LHCN-M2 (cell line): ENCODE measurements around the gene CDK5RAP1. TPM values are rescaled to one million over a fixed set of nuclear protein-coding genes. Genes with fewer than 3 reads are reported as not detected.
"Not testable (repeated sequence)": the region's sequence is repeated elsewhere in the genome, so short reads cannot be mapped to it uniquely, and the experiment has no call there.

Source experiments
- DNase-seq: peaks from one replicate; pipeline ENCODE4 v3.0.0-alpha.2; 2012; ENCODE audit warnings: low read depth
- total RNA-seq: library from RNA; depleted of rRNA; stranded (reverse); fragments of >200 nt; gene quantifications from 2 replicates; pipeline ENCODE4 v1.2.3, GENCODE V29; 2014

The CDK5RAP1 gene
- total RNA-seq, 1 experiment from 2014 or later: 23.5 TPM

DNA sequence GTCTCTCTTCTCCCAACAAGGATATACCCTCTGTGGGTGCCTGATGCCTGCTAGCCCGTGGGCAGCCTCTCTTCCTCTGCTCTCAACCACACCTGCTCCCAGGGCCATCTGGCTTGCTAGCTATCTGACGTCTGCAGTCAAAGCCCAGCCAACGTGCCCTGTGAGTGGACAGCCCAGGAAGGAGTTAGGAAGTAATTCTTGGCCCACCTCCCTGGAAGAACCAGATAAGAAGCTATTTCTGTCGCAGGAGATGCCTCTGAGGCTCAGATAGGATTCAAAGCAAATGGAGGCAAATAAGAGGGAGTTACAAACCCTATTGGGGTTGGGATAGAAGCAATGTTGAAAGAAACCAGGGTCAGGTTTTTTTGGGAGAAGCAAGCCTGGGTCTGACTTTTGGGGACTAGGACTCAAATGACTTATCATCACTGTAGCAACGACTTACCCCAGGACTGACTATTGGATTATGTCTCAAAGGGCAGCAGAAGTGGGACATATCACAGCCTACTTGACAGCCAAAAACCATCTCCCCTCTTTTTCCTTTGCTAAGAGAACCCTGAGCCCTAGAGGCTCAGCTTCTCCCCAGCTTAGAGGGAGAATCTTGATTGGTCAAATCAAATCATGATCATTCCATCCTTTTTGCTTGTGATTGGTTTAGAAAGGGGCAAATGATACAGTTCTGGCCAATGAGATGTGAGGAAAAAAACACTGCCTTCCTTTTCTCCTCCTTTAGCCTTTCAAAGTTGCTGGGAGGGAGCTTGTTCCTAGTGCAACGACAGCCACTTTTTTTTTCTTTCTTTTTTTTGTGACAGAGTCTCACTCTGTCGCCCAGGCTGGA lies 18.0 kb upstream of the CDK5RAP1 start:
- no peak for DNase-seq

DNA sequence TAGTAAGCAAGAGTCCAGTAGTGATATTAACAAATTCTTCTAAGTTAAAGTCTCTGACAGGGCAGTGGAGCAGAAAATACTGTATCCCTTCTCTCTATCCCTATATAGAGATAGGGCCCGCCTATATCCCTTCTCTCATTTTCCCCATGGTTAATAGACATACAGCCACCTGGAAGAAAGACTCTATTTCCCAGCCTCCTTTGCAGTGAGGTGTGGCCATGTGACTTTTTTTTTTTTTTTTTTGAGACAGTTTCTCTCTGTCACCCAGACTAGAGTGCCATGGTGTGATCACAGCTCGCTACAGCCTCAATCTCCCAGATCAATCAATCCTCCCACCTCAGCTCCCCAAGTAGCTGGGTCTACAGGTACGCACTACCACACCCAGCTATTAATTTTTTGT lies 16.7 kb upstream of the CDK5RAP1 start:
- no peak for DNase-seq

DNA sequence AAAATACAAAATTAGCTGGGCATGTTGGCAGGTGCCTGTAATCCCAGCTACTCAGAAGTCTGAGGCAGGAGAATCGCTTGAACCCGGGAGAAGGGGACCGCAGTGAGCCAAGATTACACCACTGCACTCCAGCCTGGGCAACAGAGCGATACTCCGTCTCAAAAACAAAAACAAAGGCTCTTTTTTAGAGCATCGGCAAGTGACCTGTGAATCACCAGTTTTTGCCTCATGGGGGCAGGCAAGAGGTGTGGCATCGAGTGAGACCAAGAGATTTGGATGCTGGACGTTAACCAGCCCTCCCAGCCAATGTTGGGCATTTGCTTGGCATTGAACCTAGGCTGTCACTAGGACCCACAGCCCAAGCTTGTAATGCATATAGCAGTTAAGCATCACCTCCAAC lies 14.6 kb upstream of the CDK5RAP1 start:
- peak; percentile 40 for DNase-seq

DNA sequence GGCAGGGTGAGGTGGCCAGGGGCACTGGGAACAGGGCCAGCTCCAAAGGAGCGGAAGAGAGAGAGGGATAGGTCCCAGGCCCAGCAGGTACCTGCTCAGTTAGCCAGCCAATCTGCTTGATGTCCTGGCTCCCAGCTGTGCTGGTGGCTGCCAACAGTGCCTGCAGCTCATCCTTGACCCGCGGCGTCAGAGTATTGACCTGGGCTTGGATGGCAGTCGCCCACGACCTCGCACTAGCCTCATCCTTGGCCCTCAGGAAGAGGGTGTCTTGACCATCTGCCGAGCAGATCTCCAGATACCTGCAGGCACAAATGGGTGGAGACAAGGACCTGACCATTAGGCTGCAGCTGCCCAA lies 11.1 kb upstream of the CDK5RAP1 start:
- DNase-seq: no peak

DNA sequence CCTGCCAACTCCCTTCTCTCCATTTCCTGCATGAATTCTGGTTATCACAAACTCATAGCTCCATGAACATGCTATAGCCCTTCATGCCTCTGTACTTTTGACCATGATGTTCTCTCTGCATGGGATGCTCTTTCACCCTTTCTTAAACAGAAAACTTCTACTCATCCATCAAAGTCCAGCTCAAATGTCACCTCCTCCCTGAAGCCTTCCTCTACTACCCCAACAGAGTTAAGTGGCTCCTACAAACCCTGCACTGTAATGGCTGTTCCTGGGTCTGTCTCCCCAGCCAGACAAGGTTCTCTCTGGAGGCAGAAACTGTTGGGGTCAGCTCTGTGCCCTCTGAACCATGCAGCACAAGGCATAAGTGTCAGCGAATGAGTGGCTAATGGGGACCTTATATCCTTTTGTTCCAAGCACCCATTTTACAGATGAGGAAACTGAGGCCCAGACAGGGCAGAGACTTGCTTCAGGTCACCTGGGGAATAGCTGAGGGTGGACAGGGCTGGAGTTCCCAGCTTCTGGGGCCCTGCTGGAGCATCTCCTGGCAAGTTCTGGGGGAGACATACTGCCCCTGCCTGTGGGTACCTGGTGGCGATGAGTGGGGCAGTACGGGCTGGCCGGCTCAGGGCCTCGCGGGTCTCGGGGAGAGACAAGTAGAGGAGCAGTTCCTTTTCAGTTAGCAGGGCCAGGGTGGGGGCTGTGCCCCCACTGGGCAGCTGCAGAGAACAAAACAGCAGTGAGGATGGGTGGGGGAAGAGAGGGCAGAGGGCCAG lies 10.6 kb upstream of the CDK5RAP1 start:
- no peak for DNase-seq

DNA sequence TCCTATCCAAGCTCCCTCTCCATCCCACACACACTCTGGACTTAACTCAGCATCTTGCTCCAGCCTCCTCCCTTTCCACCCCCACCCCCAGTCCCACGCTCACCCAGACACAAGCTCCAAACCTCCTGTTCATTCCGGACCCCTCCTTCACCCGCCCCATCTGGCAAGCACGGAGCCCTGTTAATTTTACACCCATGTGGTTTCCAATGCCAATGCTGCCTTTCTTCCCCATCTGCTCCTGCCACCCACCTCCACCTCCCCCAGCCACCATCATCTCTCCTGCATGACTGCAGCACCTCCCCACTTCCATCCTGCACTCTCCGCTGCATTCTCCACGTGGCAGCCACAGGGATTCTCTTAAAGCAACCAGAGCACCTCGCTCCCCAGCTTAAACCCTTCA lies 9.9 kb upstream of the CDK5RAP1 start:
- DNase-seq: no peak

DNA sequence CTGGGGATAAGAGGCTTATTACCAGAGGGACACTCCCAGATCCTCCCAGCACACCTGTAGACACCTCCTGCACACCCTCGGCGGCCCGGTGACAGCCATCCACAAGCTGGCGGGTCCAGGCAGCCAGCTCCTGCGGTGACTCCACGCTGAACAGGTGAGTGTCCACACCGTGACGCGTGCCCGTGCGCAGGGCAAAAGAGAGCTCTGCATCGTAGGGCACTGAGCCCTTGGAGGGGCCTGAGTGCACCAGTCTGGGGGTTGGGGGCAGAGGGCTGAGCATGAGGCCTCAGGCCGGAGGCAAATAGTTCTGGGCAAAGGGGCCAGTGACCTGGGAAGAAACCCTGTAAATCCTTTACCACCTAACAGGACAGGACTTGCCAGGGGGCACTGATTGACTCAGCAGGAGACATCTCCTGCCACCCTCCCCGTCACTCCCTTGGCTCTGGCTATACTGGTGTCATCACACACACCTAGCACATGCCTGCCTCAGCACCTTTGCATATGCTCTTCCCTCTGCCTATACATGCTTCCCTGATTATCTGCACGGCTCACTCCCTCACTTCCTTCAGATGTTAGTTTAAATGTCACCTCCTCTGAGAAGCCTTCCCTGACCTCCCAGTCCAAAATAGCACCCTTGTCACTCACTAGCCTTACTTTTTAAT lies 8.9 kb upstream of the CDK5RAP1 start:
- DNase-seq: no peak

DNA sequence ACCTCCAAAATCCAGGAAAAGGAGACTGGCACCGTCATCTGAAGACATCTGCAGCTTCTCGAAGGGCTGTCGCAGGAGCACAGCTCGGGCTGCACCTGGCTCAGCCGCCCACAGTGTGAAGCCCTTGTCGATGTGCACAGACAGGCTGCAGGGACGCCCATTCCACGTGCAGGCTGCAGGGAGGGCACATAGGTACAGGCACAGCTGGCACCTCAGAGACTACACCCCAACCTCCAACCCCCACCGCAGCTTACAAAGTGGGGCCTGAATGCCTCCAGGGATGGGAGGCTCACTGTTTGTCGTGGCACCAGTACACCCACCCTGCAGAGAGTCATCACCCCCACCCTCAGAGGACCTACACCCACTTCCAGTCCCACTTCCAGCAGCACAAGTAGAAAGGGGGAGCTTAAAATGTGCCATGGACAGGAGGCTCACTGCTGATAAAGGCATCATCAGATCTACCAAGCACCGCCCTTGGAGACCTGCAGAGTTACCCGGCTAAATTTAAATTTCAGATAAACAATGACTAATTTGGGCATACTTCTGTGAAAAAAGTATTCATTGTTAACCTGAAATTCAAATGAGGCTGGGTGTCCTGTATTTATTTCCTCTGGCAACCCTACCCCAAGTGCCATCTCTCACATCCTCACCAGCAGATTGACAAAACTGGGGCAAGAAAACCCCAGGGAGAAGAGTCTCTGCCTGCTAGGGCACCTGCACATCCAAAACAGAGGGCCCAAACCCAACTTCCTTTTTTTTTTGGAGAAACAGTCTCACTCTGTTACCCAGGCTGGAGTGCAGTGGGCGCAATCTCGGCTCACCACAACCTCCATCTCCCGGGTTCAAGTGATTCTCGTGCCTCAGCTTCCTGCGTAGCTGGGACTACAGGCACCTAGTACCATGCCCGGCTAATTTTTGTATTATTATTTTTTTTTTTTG lies 7.7 kb upstream of the CDK5RAP1 start:
- no peak for DNase-seq

DNA sequence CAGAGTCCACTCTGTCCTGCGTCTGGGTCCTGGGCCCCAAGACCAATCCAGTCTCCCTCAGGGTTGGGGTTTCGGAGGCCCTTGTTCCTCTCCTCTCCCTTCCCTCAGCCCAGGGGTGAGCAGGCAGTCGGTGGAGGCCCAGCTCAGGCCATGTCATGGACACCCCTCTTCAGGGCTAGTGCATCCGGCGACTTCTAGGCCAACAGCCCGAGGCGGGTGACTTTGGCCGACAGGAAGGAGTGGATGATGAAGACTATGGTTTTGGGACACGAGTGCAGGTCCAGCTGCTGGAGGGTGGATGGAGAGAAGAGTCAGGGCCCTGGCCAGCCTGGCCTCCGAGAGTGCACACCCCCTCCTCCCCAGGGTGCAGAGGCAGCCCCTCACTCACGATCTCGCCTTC lies 7.0 kb upstream of the CDK5RAP1 start:
- DNase-seq: no peak

DNA sequence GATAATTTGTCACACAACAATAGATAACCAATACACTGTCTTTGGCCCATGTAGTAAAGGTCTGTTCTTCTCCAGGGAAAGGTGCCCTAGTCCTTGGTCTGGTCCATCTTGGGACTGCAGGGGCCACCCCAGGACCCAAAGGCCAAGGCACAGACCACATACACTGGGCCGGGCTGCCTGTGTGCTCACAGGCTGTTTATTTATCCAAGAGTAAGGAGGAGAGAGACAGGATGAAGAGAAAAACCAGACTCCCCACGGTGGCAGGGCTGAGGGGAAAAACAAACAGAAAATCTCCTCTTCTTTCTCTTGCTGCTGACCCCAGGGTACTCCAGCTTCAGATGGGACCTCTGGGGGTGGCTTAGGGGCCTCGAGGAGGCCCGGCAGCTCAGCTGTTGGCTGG lies 6.5 kb upstream of the CDK5RAP1 start:
- DNase-seq: no peak

DNA sequence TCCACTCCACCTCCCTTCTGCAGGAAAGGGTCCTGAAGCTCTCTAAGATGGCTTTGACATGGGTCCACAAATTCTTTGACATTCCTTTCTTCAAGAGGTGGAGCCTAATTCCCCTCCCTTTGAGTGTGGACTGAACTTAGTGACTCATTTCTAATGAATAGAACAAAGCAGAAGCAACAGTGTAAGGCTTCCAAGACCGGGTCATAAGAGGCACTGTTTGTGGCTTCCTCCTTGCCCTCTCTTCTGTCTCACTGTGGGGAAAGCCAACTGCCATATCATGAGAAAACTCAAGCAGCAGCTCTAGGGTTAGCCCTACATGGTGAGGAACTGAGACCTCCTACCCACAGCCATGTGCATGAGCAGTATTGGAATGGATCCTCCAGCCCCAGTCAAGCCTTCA lies 5.9 kb upstream of the CDK5RAP1 start:
- DNase-seq: no peak

DNA sequence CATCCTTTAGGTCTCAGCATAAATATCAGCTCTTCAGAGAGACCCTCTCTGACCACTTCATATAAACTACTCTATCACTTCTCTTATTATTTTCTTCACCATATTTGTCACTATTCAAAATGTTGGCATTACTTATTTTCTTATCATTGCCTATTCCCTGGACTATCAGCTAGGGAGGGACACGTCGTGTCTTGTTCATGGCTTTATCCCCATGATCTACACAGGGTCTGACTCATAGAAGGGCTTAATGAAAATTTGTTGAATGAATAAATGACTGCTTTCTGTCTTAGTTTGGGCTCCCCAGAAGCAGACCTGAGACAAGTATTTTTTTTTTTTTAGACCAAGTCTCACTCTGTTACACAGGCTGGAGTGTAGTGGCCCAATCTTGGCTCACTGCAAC lies 3.0 kb upstream of the CDK5RAP1 start:
- DNase-seq: no peak

DNA sequence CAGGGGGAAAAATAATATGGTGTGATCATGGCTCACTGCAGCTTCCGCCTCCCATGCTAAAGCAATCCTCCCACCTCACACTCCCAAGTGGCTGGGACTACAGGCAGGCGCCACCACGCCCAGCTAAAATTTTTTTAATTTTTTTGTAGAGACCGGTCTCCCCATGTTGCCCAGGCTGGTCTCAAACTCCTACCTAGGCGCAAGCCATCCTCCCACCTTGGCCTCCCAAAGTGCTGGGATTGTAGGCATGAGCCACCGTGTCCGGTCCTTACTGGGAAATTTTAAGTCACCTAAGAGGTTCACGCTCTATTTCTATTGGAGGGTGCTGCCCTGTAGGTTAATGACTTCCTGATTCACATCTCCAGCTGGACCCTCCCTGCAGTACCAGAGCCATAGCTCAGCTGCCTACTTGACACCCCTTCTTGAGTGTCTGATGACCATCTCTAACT lies 626 bp upstream of the CDK5RAP1 start:
- DNase-seq: no peak

DNA sequence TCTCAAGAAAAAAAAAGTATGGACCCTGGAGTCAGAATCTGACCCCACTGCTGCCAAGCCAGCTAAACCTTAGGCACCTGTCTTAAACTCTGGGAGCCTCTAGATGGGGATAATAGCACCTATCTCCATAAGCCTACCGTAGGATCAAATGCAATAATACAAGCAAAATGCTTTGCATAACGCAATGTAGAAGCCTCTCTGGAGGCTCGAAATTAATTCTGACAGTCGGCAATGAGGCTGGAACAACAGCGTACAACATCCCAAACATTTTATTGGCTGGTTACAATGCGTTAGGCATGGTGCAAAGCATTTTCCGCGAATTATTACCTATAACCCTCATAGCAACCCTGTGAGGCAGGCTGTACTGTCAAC lies 521 bp downstream of the CDK5RAP1 start:
- no peak for DNase-seq

DNA sequence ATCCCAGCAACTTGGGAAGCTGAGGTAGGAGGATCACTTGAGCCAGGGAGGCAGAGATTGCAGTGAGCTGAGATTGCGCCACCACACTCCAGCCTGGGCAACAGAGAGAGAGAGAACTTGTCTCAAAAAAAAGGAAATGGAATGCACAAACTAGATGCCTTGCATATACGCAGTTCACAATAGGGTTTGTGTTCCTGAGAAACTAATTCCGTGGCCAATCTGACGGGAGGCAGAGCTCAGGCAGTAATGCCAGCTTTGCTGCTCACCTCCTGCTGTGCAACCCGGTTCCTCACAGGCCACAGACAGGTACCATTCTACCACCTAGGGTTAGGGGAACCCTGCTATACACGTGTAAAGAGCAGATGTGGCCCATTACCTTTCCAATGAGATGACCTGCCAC lies 1.4 kb downstream of the CDK5RAP1 start:
- DNase-seq: no peak

DNA sequence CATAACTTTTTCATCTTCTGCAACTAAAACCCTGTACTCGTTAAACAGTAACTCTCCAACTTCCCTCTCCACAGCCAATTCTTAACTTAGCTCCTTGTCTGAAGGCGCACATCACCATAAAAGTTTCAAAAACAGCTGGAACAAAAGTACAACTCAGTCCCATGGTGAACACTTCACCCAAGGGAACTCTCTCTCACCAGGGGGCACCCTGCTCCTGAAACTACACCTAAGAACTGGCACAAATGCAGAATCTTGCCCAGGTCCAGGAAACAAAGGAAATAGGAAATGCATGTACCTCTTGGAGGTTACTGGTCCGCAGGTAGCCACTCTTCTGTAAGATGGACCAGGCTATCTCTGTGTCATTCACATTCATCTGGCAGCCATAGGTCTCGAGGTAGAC lies 6.6 kb downstream of the CDK5RAP1 start:
- DNase-seq: no peak

DNA sequence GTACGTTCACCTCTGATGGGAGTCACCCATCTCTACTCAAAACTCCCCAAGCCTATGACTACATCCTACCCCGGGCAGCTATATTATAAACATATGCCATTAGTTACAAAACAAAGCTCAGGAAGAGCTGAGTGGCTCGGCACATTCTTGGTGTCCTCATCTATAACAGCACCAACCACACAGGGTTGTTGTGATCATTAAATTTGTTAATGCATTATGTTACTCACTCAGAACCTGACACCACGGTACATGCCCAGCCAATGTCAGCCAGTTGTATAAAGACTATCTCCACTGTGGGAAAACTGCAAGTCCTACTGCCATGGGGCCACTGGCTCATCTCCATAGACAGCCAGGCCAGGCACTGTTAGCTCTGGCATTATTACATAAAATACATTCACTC lies 7.7 kb downstream of the CDK5RAP1 start:
- DNase-seq: no peak

DNA sequence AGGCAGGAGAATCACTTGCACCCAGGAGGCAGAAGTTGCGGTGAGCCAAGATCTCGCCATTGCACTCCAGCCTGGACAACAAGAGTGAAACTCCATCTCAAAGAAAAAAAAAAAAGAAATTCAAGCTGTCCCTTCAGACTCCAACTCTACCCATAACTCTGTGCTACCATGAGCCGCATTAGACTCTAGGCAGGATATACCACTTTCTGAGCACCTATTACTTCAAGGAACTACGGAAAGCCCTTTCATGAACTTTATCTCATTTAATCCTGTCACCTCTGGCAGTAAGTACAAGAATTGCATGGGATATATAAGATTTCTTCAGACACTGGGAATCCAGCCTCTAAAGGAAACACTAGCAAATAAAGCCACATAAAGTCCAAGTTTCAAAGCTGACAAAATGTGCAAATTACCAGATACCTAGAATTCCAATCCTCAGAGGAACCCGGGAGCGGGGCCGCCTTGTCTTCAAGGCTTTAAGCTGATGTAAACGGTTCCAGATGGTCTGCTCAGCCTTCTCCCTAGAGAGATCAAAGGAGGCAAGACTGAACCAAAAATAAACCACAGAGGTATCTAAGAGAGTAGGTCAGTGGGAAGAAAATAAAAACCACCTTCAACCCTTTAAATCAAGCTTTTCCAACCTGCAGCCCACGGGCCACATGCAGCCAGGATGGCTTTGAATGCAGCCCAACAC lies 9.4 kb downstream of the CDK5RAP1 start:
- DNase-seq: no peak

DNA sequence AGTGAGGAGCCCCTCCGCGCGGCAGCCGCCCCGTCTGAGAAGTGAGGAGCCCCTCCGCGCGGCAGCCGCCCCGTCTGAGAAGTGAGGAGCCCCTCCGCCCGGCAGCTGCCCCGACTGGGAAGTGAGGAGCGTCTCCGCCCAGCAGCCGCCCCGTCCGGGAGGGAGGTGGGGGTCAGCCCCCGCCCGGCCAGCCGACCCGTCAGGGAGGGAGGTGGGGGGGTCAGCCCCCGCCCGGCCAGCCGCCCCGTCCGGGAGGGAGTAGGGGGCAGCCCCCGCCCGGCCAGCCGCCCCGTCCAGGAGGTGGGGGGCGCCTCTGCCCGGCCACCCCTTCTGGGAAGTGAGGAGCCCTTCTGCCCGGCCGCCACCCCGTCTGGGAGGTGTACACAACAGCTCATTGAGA lies 12.0 kb downstream of the CDK5RAP1 start:
- not testable (repeated sequence) for DNase-seq

DNA sequence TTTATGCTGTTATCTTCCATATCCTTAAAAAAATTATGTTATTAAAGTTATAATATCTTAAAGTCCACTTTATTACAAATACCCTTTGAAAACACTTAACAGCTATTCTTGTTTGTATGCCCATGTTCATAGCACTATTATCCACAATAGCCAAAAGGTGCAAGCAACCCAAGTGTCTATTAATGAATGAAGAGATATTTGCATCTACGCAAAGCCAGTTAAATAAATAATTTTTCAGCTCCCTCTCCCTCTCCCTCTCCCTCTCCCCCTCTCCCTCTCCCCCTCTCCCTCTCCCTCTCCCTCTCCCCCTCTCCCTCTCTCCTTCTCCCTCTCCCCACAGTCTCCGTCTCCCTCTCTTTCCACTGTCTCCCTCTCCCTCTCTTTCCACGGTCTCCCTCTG lies 13.1 kb downstream of the CDK5RAP1 start:
- DNase-seq: no peak

DNA sequence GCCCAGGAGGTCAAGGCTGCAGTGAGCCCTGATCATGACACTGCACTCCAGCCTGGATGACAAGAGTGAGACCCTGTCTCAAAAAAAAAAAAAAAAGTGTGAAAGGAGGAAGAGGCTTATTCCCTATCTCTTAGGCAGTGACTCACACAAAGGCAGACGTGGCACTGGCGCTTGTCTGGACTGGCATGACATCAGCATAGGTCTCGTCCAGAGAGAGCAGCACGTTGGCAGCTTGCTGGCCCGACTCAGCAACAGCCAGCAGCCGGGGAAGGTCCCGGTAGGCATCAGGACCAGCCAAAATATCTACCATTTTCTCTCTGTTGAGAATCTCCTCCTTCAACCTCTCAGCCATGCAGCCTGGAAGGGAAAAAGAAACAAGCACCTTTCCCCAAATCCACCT lies 14.1 kb downstream of the CDK5RAP1 start:
- DNase-seq: peak; percentile 63
